H9 (cell line): ENCODE data around the gene OSBPL2. TPM values are rescaled to one million over a fixed set of nuclear protein-coding genes. Genes with fewer than 3 reads are reported as not detected.

Experiments
- DNase-seq: peaks from one replicate; pipeline ENCODE4 v3.0.0-alpha.2; 2017
- H2AFZ ChIP-seq: one replicate; pipeline ENCODE4 v1.6.1; 2013; ENCODE audit warnings: mild to moderate bottlenecking, low read length, control low read depth, moderate library complexity
- H2AK5ac ChIP-seq: 2 replicates; pipeline ENCODE4 v1.6.1; 2013; ENCODE audit warnings: low read length, control low read depth, mixed read lengths; ENCODE audit not compliant: insufficient read length
- H2BK120ac ChIP-seq: one replicate; pipeline ENCODE4 v1.6.1; 2013; ENCODE audit warnings: low read depth, mild to moderate bottlenecking, low read length, control low read depth, inconsistent platforms; ENCODE audit not compliant: poor library complexity, severe bottlenecking
- H2BK12ac ChIP-seq: 2 replicates; pipeline ENCODE4 v1.6.1; 2013; ENCODE audit warnings: low read length, control low read depth, mixed read lengths, low read depth; ENCODE audit not compliant: insufficient read length
- H2BK15ac ChIP-seq: 2 replicates; pipeline ENCODE4 v1.6.1; 2013; ENCODE audit warnings: low read depth, low read length, control low read depth
- H2BK20ac ChIP-seq: one replicate; pipeline ENCODE4 v1.6.1; 2013; ENCODE audit warnings: low read depth, mild to moderate bottlenecking, low read length, control low read depth, inconsistent platforms; ENCODE audit not compliant: poor library complexity, severe bottlenecking
- H2BK5ac ChIP-seq: 2 replicates; pipeline ENCODE4 v1.6.1; 2013; ENCODE audit warnings: low read length, control low read depth, mixed read lengths; ENCODE audit not compliant: insufficient read length
- H3K14ac ChIP-seq: 2 replicates; pipeline ENCODE4 v1.6.1; 2013; ENCODE audit warnings: low read length, control low read depth; ENCODE audit not compliant: insufficient read depth
- H3K18ac ChIP-seq: 2 replicates; pipeline ENCODE4 v1.6.1; 2013; ENCODE audit warnings: low read depth, mild to moderate bottlenecking, mixed read lengths, low read length, control low read depth; ENCODE audit not compliant: insufficient read length
- H3K23ac ChIP-seq: 2 replicates; pipeline ENCODE4 v1.6.1; 2013; ENCODE audit warnings: low read length, control low read depth, mixed read lengths, low read depth; ENCODE audit not compliant: insufficient read length
- H3K23me2 ChIP-seq: 2 replicates; pipeline ENCODE4 v1.6.1; 2013; ENCODE audit warnings: low read depth, mild to moderate bottlenecking, mixed read lengths, low read length, control low read depth; ENCODE audit not compliant: insufficient read length, poor library complexity, severe bottlenecking
- H3K27ac ChIP-seq: 2 replicates; pipeline ENCODE4 v1.5.1; 2013; ENCODE audit warnings: low read length, control low read depth, mixed read lengths, low read depth; ENCODE audit not compliant: insufficient read length
- H3K27me3 ChIP-seq: 2 replicates; pipeline ENCODE4 v1.6.1; 2013; ENCODE audit warnings: low read length, control low read depth, inconsistent platforms; ENCODE audit not compliant: insufficient read depth
- H3K4ac ChIP-seq: 2 replicates; pipeline ENCODE4 v1.6.1; 2013; ENCODE audit warnings: low read depth, mild to moderate bottlenecking, control low read depth, inconsistent platforms, low read length, moderate library complexity
- H3K4me1 ChIP-seq: 2 replicates; pipeline ENCODE4 v1.6.1; 2013; ENCODE audit warnings: low read length, control low read depth, inconsistent platforms; ENCODE audit not compliant: insufficient read depth
- H3K4me2 ChIP-seq: 2 replicates; pipeline ENCODE4 v1.6.1; 2013; ENCODE audit warnings: low read length, control low read depth, mixed read lengths; ENCODE audit not compliant: insufficient read length, insufficient read depth
- H3K56ac ChIP-seq: 2 replicates; pipeline ENCODE4 v1.6.1; 2013; ENCODE audit warnings: low read depth, mild to moderate bottlenecking, mixed read lengths, low read length, control low read depth; ENCODE audit not compliant: insufficient read length
- H3K79me1 ChIP-seq: 2 replicates; pipeline ENCODE4 v1.6.1; 2013; ENCODE audit warnings: low read depth, mild to moderate bottlenecking, moderate library complexity, low read length, control low read depth, inconsistent platforms; ENCODE audit not compliant: insufficient read depth, poor library complexity, severe bottlenecking
- H3K79me2 ChIP-seq: 2 replicates; pipeline ENCODE4 v1.6.1; 2013; ENCODE audit warnings: low read length, control low read depth, inconsistent platforms; ENCODE audit not compliant: insufficient read depth
- H3K9ac ChIP-seq: 2 replicates; pipeline ENCODE4 v1.6.1; 2013; ENCODE audit warnings: low read length, control low read depth, mixed read lengths; ENCODE audit not compliant: insufficient read length; ENCODE audit errors: extremely low read depth
- H3K9me3 ChIP-seq: one replicate; pipeline ENCODE4 v1.6.1; 2013; ENCODE audit warnings: low read depth, low read length, inconsistent platforms; ENCODE audit not compliant: control insufficient read depth
- H3T11ph ChIP-seq: one replicate; pipeline ENCODE4 v1.6.1; 2013; ENCODE audit warnings: mild to moderate bottlenecking, low read length, control low read depth, inconsistent platforms
- H4K20me1 ChIP-seq: one replicate; pipeline ENCODE4 v1.6.1; 2013; ENCODE audit not compliant: control insufficient read depth, insufficient read length, insufficient read depth
- H4K5ac ChIP-seq: 2 replicates; pipeline ENCODE4 v1.6.1; 2013; ENCODE audit warnings: low read depth, mild to moderate bottlenecking, mixed read lengths, low read length, control low read depth; ENCODE audit not compliant: insufficient read length
- H4K8ac ChIP-seq: replicated peaks from 2 replicates; pipeline ENCODE4 v1.6.1; 2013; ENCODE audit warnings: low read length, control low read depth, mixed read lengths, low read depth; ENCODE audit not compliant: insufficient read length
- H4K91ac ChIP-seq: 2 replicates; pipeline ENCODE4 v1.6.1; 2013; ENCODE audit warnings: low read depth, mild to moderate bottlenecking, moderate library complexity, mixed read lengths, low read length, control low read depth; ENCODE audit not compliant: insufficient read length
- H3K27ac Mint-ChIP-seq, 3 experiments: 2 replicates in 2 of 3; 3 replicates in 1 of 3; pipeline ENCODE4 v1.8.0; 2020 to 2021; ENCODE audit warnings: mixed read lengths in 3 of 3, mild to moderate bottlenecking in 1 of 3, moderate library complexity in 1 of 3
- H3K27me3 Mint-ChIP-seq: 2 replicates; pipeline ENCODE4 v1.8.0; 2021; ENCODE audit warnings: low read depth, mild to moderate bottlenecking, moderate library complexity, mixed read lengths
- H3K36me3 Mint-ChIP-seq, 3 experiments: 2 replicates in 2 of 3; 3 replicates in 1 of 3; pipeline ENCODE4 v1.8.0; 2020 to 2021; ENCODE audit warnings: low read depth in 3 of 3, mixed read lengths in 3 of 3; ENCODE audit not compliant: insufficient read depth in 1 of 3
- H3K4me1 Mint-ChIP-seq, 2 experiments: 2 replicates each; pipeline ENCODE4 v1.8.0; 2020; ENCODE audit warnings: mixed read lengths in 2 of 2
- H3K4me3 Mint-ChIP-seq, 2 experiments: 2 replicates in 1 of 2; 3 replicates in 1 of 2; pipeline ENCODE4 v1.8.0; 2020 to 2021; ENCODE audit warnings: mild to moderate bottlenecking in 2 of 2, mixed read lengths in 2 of 2, moderate library complexity in 1 of 2
- H3K9me3 Mint-ChIP-seq, 2 experiments: 2 replicates in 1 of 2; 3 replicates in 1 of 2; pipeline ENCODE4 v1.8.0; 2020; ENCODE audit warnings: mild to moderate bottlenecking in 2 of 2, mixed read lengths in 2 of 2, moderate library complexity in 1 of 2
- WGBS: extraction: QIAGEN DNeasy Blood & Tissue Kit; methylation state at CpG from one replicate; pipeline ENCODE4 v1.1.7; 2013; ENCODE audit warnings: missing lambda C conversion rate, low lambda C conversion rate, mixed read lengths; ENCODE audit not compliant: insufficient read length; ENCODE audit errors: extremely low coverage; 5-methylcytosine and 5-hydroxymethylcytosine counted together
- total RNA-seq: library from RNA; stranded (reverse); gene quantifications from 2 replicates; pipeline ENCODE4 v1.2.1, GENCODE V29; 2021
- TF ChIP-seq, protein P1 (sequence below): fragments of 200-600 bp; sonication (generic); conservative IDR thresholded peaks from 3 replicates; pipeline ENCODE4 v1.8.0; 2021; ENCODE audit warnings: antibody characterized with exemption, mild to moderate bottlenecking

OSBPL2 gene
- total RNA-seq, 1 experiment from 2014 or later = 47.3 TPM

DNA sequence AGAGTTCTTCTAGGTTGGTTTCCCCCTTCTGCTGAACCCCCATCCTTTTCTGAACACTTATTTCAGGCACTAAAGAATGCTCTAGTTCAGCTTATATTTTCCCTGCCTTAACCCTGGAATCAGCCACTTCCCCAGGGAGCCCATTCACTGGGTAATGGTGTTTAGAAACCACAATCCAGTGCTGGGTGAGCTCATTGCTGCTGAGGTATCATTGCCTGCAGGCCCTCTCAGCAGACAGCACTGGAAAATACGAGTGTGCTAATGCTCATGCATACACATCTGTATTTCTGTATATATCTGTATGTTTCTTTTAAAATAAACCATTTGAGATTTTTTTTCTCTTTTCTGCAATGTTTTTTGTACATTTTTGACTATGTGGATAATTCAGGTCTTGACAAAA is 27.0 kb downstream of the OSBPL2 start:
- H3K27ac Mint-ChIP-seq = no peak overlapping the region; a peak in 2 of 7 replicates
- no peaks in the 10 kb centered on the region; the same call in 1 of the 2 replicates for H3K27me3 Mint-ChIP-seq
- Histone ChIP-seq H2BK20ac (no peak overlapping the region), H3K27me3 (no peaks in the 10 kb centered on the region), H3K4me1 (no peaks in the 10 kb centered on the region), H3K79me1 (no peaks in the 10 kb centered on the region), H4K8ac (no peak overlapping the region), H3K14ac (no peak overlapping the region), H3K9ac (no peak overlapping the region), H3K23ac (no peak overlapping the region), H3K79me2 (no peaks in the 10 kb centered on the region), H2AK5ac (no peak overlapping the region), H2BK120ac (no peak overlapping the region), H3K4me2 (no peak overlapping the region), H2AFZ (no peak overlapping the region), H3K9me3 (no peaks in the 10 kb centered on the region), H3K23me2 (no peaks in the 10 kb centered on the region), H2BK15ac (no peak overlapping the region), H3K27ac (no peak overlapping the region), H2BK12ac (no peak overlapping the region), H3K4ac (no peak overlapping the region), H4K91ac (no peak overlapping the region), H3T11ph (no peak overlapping the region), H3K56ac (no peak overlapping the region), H4K20me1 (no peaks in the 10 kb centered on the region), H2BK5ac (no peak overlapping the region), H3K18ac (no peak overlapping the region), H4K5ac (no peak overlapping the region)
- H3K4me1 Mint-ChIP-seq = no peaks in the 10 kb centered on the region
- no peak for DNase-seq
- TF ChIP-seq, protein P1, sequence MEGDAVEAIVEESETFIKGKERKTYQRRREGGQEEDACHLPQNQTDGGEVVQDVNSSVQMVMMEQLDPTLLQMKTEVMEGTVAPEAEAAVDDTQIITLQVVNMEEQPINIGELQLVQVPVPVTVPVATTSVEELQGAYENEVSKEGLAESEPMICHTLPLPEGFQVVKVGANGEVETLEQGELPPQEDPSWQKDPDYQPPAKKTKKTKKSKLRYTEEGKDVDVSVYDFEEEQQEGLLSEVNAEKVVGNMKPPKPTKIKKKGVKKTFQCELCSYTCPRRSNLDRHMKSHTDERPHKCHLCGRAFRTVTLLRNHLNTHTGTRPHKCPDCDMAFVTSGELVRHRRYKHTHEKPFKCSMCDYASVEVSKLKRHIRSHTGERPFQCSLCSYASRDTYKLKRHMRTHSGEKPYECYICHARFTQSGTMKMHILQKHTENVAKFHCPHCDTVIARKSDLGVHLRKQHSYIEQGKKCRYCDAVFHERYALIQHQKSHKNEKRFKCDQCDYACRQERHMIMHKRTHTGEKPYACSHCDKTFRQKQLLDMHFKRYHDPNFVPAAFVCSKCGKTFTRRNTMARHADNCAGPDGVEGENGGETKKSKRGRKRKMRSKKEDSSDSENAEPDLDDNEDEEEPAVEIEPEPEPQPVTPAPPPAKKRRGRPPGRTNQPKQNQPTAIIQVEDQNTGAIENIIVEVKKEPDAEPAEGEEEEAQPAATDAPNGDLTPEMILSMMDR = no peak
- H3K36me3 Mint-ChIP-seq = peaks cover 42 to 53% (median 52%) of the 10 kb centered on the region in 3 experiments
- WGBS = no CpG with 5 or more reads among the region's 1 CpG
- peaks cover 6 to 9% of the 10 kb centered on the region in 2 experiments; a peak in 4 of 5 replicates for H3K9me3 Mint-ChIP-seq
- no peak overlapping the region for H3K4me3 Mint-ChIP-seq
